Kidney epithelial cell (primary cell): ENCODE results near the gene GNA14. TPM values are rescaled to one million over a fixed set of nuclear protein-coding genes. Genes with fewer than 3 reads are reported as not detected.

Experiments used
- DNase-seq: peaks from one replicate; pipeline ENCODE4 v3.0.0-alpha.2; 2010; ENCODE audit warnings: low read depth
- H3K27me3 ChIP-seq: 2 replicates; pipeline ENCODE4 v1.6.0; 2011; ENCODE audit warnings: low read length; ENCODE audit not compliant: control insufficient read depth, insufficient read depth
- H3K36me3 ChIP-seq: 2 replicates; pipeline ENCODE4 v1.5.1; 2011; ENCODE audit warnings: low read length; ENCODE audit not compliant: control insufficient read depth, insufficient read depth
- H3K4me3 ChIP-seq: 2 replicates; pipeline ENCODE4 v1.5.1; 2011; ENCODE audit warnings: low read depth, mild to moderate bottlenecking, control low read depth, low read length
- total RNA-seq: library from RNA; depleted of rRNA; stranded (reverse); fragments of >200 nt; gene quantifications from 2 replicates; pipeline ENCODE4 v1.2.3, GENCODE V29; 2015
- TF ChIP-seq, protein P1 (sequence below): IDR thresholded peaks from 2 replicates; pipeline ENCODE4 v1.5.1; 2011; ENCODE audit warnings: mild to moderate bottlenecking, moderate library complexity, low read length, control low read depth, inconsistent platforms; ENCODE audit not compliant: insufficient read depth, poor library complexity, severe bottlenecking

The GNA14 gene
- total RNA-seq, 1 donor from 2014 or later = 0.63 TPM

DNA sequence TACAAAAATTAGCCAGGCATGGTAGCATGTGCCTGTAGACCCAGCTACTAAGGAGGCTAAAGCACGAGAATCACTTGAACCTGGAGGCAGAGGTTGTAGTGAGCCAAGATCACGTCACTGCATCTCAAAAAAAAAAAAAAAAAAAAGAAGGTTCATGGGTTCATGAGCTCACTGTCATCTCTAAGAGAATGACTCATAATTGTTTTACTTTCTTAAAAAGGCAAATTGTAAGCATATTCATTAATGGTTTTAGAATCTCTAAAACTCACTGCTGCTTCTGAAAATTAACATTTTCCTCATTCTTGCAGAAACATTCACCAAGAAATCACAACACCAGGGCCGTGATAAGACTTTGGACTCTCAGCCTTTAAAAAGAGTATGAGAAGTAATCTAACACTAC is 103.6 kb downstream of the GNA14 start:
- H3K4me3 ChIP-seq = no peak overlapping the region
- no peak for DNase-seq
- H3K27me3 ChIP-seq = no peaks in the 10 kb centered on the region
- H3K36me3 ChIP-seq = no peaks in the 10 kb centered on the region
- TF ChIP-seq, protein P1, sequence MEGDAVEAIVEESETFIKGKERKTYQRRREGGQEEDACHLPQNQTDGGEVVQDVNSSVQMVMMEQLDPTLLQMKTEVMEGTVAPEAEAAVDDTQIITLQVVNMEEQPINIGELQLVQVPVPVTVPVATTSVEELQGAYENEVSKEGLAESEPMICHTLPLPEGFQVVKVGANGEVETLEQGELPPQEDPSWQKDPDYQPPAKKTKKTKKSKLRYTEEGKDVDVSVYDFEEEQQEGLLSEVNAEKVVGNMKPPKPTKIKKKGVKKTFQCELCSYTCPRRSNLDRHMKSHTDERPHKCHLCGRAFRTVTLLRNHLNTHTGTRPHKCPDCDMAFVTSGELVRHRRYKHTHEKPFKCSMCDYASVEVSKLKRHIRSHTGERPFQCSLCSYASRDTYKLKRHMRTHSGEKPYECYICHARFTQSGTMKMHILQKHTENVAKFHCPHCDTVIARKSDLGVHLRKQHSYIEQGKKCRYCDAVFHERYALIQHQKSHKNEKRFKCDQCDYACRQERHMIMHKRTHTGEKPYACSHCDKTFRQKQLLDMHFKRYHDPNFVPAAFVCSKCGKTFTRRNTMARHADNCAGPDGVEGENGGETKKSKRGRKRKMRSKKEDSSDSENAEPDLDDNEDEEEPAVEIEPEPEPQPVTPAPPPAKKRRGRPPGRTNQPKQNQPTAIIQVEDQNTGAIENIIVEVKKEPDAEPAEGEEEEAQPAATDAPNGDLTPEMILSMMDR = no peak

DNA sequence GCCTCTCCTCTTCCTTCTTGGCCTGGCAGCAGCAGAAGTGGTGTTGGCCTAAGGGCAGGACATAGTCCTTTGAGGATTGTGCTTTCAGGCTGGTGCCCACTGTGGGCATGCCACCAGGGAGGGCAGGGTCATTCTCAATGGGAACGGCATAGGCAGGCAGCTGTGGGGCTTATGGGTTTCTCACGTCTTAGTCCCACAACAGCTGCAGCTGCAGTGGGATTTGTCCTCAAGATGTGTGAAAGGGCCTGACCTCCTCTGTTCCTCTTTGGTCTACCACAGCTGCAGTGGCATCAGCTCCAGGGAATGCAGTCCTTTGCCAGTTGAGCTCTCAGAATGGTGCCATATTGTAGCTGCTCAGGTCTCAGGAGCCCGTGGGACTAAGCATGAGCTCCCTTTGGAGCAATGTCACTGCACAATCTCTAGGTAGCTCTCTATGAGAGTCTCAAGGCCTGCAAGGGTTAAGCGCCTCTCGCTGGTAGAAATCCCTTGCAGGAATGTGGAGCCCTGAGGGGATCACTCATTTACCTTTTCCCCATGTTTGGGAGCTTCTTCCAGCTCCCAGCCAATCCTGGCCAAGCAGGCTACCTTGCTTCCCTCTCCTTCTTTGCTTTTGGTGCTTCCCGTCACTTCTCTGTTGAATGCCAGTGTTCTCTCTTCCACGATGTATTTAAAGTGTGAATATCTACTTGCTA is 104.8 kb downstream of the GNA14 start:
- TF ChIP-seq, protein P1 = no peak
- H3K27me3 ChIP-seq = no peaks in the 10 kb centered on the region
- H3K4me3 ChIP-seq = no peak overlapping the region
- no peaks in the 10 kb centered on the region for H3K36me3 ChIP-seq
- no peak for DNase-seq

DNA sequence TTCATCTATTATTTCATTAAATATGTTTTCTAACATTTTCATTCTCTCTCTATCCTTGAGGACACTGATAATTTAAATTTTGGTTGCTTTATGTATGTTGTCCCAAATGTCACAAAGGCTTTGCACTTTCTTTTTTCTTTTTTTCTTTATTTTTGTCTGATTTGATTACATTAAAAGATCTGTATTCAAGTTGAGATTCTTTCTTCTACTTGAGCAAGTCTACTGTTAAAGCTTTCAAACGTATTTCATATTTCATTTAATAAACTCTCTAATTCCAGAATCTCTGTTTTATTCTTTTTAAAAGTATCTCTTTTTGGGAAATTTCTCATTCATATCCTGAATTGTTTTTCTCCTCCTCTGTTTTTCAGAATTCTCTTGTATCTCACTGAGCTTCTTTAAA is 106.5 kb downstream of the GNA14 start:
- TF ChIP-seq, protein P1 = no peak
- no peaks in the 10 kb centered on the region for H3K27me3 ChIP-seq
- H3K4me3 ChIP-seq = no peak overlapping the region
- no peaks in the 10 kb centered on the region for H3K36me3 ChIP-seq
- DNase-seq = no peak

DNA sequence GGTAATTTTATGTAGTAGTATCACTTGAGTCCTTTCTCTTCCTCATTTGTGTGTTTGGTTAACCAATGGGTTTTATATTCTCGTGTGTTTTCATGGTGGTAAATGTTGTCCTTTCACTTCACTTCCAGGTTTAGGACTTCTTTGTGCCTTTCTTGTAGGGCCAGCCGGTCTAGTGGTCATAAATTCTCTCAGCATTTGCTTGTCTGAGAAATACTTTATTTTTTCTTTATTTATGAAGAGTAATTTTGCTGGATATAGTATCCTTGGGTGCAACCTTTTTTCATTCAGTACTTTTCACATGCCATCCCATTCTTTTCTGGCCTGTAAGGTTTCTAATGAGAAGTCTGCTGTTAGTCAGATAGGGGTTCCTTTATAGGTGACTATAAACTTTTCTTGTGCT is 107.1 kb downstream of the GNA14 start:
- TF ChIP-seq, protein P1 = no peak
- H3K27me3 ChIP-seq = no peaks in the 10 kb centered on the region
- DNase-seq = no peak
- H3K4me3 ChIP-seq = no peak overlapping the region
- H3K36me3 ChIP-seq = no peaks in the 10 kb centered on the region

DNA sequence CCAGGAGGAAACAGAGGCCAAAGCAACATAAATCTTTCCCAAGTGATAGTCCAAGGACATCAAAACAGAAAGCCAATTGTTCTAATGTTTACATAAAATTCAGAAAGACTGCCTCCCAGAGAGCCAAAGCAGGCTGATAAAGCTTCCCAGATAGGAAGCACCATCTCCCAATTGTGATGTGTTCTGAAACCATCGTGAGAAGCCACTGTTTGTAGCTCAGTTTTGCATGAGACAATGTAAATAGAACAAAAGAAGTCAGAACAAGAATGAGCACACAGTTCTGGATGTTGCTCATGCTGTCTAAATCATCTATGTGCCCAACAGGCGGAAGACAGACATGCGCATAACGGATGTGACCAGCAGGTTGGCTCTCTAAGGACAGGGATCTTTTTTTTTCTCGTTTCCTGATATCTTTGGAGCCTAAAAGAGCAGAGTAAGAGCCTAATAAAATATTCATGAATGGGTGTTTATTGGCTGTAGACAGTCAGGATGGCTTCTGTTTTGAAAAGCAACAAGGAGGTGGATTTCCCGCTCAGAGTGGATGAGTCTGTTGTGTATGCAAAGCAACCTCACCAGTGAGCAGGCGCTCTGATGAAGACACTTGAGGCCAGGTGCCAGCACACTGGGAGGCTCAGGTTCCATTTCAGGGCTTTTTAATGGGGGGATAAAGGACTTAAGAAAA is 113.6 kb downstream of the GNA14 start:
- no peak overlapping the region for H3K4me3 ChIP-seq
- no peak for DNase-seq
- no peaks in the 10 kb centered on the region for H3K27me3 ChIP-seq
- TF ChIP-seq, protein P1 = no peak
- no peaks in the 10 kb centered on the region for H3K36me3 ChIP-seq

DNA sequence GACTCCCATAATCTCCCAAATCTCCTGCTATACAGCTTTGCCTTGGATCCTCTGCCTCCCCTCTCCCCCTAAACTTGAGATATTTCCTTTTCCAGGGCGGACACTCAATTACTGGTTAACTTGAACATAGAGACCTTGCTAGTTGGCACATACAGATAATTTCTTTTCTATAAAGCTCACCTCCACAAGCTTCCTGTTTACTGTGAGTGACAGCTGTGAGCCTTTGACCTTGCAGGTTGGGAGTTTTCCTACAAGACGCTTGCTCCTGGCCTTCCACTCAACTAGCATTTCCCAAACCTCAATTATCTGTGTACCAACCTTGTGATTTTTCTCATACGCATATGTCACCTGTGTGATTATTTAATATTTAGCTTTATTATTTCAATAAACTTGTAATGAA is 114.5 kb downstream of the GNA14 start:
- H3K27me3 ChIP-seq = no peaks in the 10 kb centered on the region
- H3K36me3 ChIP-seq = no peaks in the 10 kb centered on the region
- DNase-seq = no peak
- TF ChIP-seq, protein P1 = no peak
- no peak overlapping the region for H3K4me3 ChIP-seq
